ENCODE data around the gene MYB.

MYB gene

GRCh38 chr6:135183532-135184440 lies 2.7 kb downstream of the MYB start (continued):
- no peak for TF ChIP-seq ZBTB49 (tag by site-specific recombination; IDR thresholded peaks at IDR 0.05; ENCODE audit: low read depth)
- TF ChIP-seq ZBTB20 (tag by site-specific recombination; IDR thresholded peaks at IDR 0.05): peak; percentile 92
- TF ChIP-seq ZBTB44 (tag by site-specific recombination; IDR thresholded peaks at IDR 0.05): no peak
- TF ChIP-seq ZNF280D (tag by site-specific recombination; IDR thresholded peaks at IDR 0.05): no peak
- TF ChIP-seq ZNF416 (tag by site-specific recombination; IDR thresholded peaks at IDR 0.05): no peak
- TF ChIP-seq ZBTB7A (tag by site-specific recombination; IDR thresholded peaks at IDR 0.05; ENCODE audit: low read depth): no peak
- TF ChIP-seq SETDB1 (IDR thresholded peaks at IDR 0.05; ENCODE audit: insufficient read length, low read length): peak; percentile 74
- TF ChIP-seq ZNF843 (tag by site-specific recombination; IDR thresholded peaks at IDR 0.05): no peak
- TF ChIP-seq PRDM4 (tag by site-specific recombination; IDR thresholded peaks at IDR 0.05): no peak
- TF ChIP-seq ZNF184 (tag by site-specific recombination; IDR thresholded peaks at IDR 0.05): no peak
- TF ChIP-seq ZFP37 (tag by site-specific recombination; IDR thresholded peaks at IDR 0.05): no peak
- TF ChIP-seq ZNF600 (tag by site-specific recombination; IDR thresholded peaks at IDR 0.05): 0 out of 2 replicates have a peak, but pooled peaks have one; percentile 18
- no peak for TF ChIP-seq ZIC2 (tag by site-specific recombination; IDR thresholded peaks at IDR 0.05)
- peak; percentile 39; the same call in 1 of the 2 replicates for TF ChIP-seq ZNF596 (tag by site-specific recombination; IDR thresholded peaks at IDR 0.05)
- TF ChIP-seq ZNF548 (tag by site-specific recombination; IDR thresholded peaks at IDR 0.05): peak; percentile 100
- TF ChIP-seq ZNF146 (tag by site-specific recombination; IDR thresholded peaks at IDR 0.05): no peak
- no peak for TF ChIP-seq ZNF423 (tag by site-specific recombination; IDR thresholded peaks at IDR 0.05)
- peak; percentile 38; the same call in 1 of the 2 replicates for TF ChIP-seq SP7 (tag by site-specific recombination; IDR thresholded peaks at IDR 0.05)
- no peak for TF ChIP-seq ZBTB26 (tag by site-specific recombination; optimal IDR thresholded peaks at IDR 0.05)
- no peak for TF ChIP-seq ZNF148 (tag by site-specific recombination; IDR thresholded peaks at IDR 0.05; ENCODE audit: borderline replicate concordance)
- TF ChIP-seq ZNF645 (tag by site-specific recombination; IDR thresholded peaks at IDR 0.05): no peak
- peak; percentile 93 for TF ChIP-seq SCRT2 (tag by site-specific recombination; IDR thresholded peaks at IDR 0.05)
- TF ChIP-seq FEZF1 (tag by site-specific recombination; IDR thresholded peaks at IDR 0.05): no peak
- TF ChIP-seq GLI4 (tag by site-specific recombination; IDR thresholded peaks at IDR 0.05): no peak
- TF ChIP-seq WT1 (tag by site-specific recombination; IDR thresholded peaks at IDR 0.05): no peak

All from HEK293 (cell line).